Natural killer cell (primary cell): Measurements from ENCODE around the gene CLNK. TPM values are rescaled to one million over a fixed set of nuclear protein-coding genes. Genes with fewer than 3 reads are reported as not detected.

Experiments
- ATAC-seq, 3 donors: fragments of 150-1000 bp in 2 of 3; fragments of 200-7000 bp in 1 of 3; cut with Tn5 transposase; 1 replicate in 1 of 3; 2 replicates in 2 of 3; pipeline ENCODE4 v1.10.0; 2021; ENCODE audit warnings: mild to moderate bottlenecking in 2 of 3, moderate library complexity in 2 of 3
- DNase-seq, 2 donors: peaks; one replicate each; pipeline versions ENCODE4 v3.0.0 to v3.0.0-alpha.2; 2013 to 2021; ENCODE audit warnings: mixed read lengths in 1 of 2
- H3K27ac ChIP-seq: one replicate; pipeline ENCODE4 v1.5.1; 2013; ENCODE audit warnings: mild to moderate bottlenecking, low read length
- H3K27me3 ChIP-seq: one replicate; pipeline ENCODE4 v1.6.1; 2013; ENCODE audit warnings: low read length; ENCODE audit not compliant: control insufficient read depth, insufficient read depth
- H3K36me3 ChIP-seq: one replicate; pipeline ENCODE4 v1.6.1; 2013; ENCODE audit warnings: low read length; ENCODE audit not compliant: control insufficient read depth, insufficient read depth
- H3K4me1 ChIP-seq: one replicate; pipeline ENCODE4 v1.6.1; 2013; ENCODE audit warnings: low read length; ENCODE audit not compliant: control insufficient read depth, insufficient read depth
- H3K4me3 ChIP-seq: one replicate; pipeline ENCODE4 v1.5.1; 2013; ENCODE audit warnings: low read length
- H3K9me3 ChIP-seq: one replicate; pipeline ENCODE4 v1.6.1; 2013; ENCODE audit warnings: low read length; ENCODE audit not compliant: control insufficient read depth, insufficient read depth
- H3K27ac Mint-ChIP-seq, 2 donors: one replicate each; pipeline ENCODE4 v1.8.0; 2022; ENCODE audit warnings: mild to moderate bottlenecking in 2 of 2, mixed read lengths in 2 of 2, moderate library complexity in 1 of 2
- H3K27me3 Mint-ChIP-seq, 2 donors: one replicate each; pipeline ENCODE4 v1.8.0; 2022; ENCODE audit warnings: low read depth in 2 of 2, mixed read lengths in 2 of 2
- H3K36me3 Mint-ChIP-seq: one replicate; pipeline ENCODE4 v1.8.0; 2022; ENCODE audit warnings: mixed read lengths
- H3K4me1 Mint-ChIP-seq, 2 donors: one replicate each; pipeline ENCODE4 v1.8.0; 2022; ENCODE audit warnings: mixed read lengths in 2 of 2
- H3K4me3 Mint-ChIP-seq: one replicate; pipeline ENCODE4 v1.8.0; 2022; ENCODE audit warnings: mild to moderate bottlenecking, moderate library complexity, mixed read lengths
- H3K9me3 Mint-ChIP-seq, 2 donors: one replicate each; pipeline ENCODE4 v1.8.0; 2022; ENCODE audit warnings: mixed read lengths in 2 of 2
- CTCF ChIP-seq: fragments of 200-600 bp; IDR thresholded peaks from one replicate; pipeline ENCODE4 v1.8.0; 2022; ENCODE audit warnings: antibody characterized with exemption
- WGBS: methylation state at CpG from one replicate; pipeline ENCODE4 v1.1.7; 2013; ENCODE audit warnings: missing lambda C conversion rate; ENCODE audit not compliant: insufficient coverage; 5-methylcytosine and 5-hydroxymethylcytosine counted together
- intact Hi-C: fragments of 100-400 bp; cut with micrococcal nuclease; formaldehyde crosslinking; loops from one replicate; pipeline ENCODE4 v1.14.2; 2022
- total RNA-seq, 4 donors: library from RNA; stranded (reverse); fragments of 120-200 nt in 1 of 4; gene quantifications; one replicate each; pipeline versions ENCODE4 v1.2.3 to v1.2.4, GENCODE V29; 2013 to 2022

Gene CLNK
- total RNA-seq, 3 donors from 2014 or later (not counting 1 experiment from before 2014, with no cell fraction given) = 1.00 to 1.1 (median 1.0) TPM

DNA sequence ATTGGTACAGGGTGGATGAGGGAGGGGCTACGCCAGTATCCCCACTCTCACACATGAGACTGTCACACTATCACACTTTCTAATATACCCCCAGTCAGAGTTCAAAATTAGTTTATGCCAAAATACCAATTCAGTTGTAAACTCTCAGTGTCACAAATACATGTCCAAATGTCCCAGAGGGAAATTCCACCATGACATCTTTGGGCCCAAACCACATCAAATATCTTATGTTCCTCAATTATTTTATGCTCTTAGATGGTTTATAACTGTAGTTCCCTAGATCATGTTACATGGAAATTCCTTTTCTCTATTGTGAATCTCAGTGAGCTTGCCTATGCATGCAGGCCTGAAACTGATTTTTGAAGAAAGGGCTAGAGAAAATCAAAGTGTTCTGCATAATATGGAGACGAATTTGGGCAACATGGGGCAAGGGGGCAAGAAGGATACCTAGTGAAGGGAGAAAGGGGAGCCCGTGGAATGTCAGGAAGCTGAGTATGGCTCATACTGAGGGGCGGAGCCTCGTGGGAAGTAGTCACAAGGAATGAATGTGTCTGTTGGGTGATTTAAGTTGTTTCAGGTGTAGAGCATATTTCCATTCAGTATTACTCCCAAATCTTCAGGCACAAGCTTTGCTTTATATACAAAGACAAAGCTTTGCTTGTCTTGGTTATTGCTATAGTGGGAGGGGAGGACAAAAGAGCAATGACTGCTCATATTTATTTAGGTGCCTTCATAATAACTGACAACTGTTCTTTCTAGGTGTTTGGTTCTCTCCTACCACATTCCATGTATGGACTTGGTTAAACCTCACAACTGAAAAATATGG lies 40.8 kb downstream of the CLNK start:
- DNase-seq (no peak), ATAC-seq (no peak)
- WGBS = 85% methylated on average over 3 of the region's 5 CpGs
- no peaks in the 10 kb centered on the region for H3K9me3 ChIP-seq
- H3K4me1 ChIP-seq = peaks cover 5% of the 10 kb centered on the region
- no peaks in the 10 kb centered on the region for H3K36me3 ChIP-seq
- no peak overlapping the region for H3K27ac ChIP-seq
- Mint-ChIP-seq H3K36me3 (no peaks in the 10 kb centered on the region), H3K27me3 (no peaks in the 10 kb centered on the region), H3K27ac (no peak overlapping the region), H3K4me3 (no peak overlapping the region), H3K9me3 (no peaks in the 10 kb centered on the region), H3K4me1 (peaks cover 0 to 9% of the 10 kb centered on the region in 2 donors)
- H3K4me3 ChIP-seq = no peak overlapping the region
- intact Hi-C loops = no loop called here
- no peaks in the 10 kb centered on the region for H3K27me3 ChIP-seq
- TF ChIP-seq CTCF = no peak

- no peak overlapping the region for H3K4me3 ChIP-seq
- no peaks in the 10 kb centered on the region for H3K36me3 ChIP-seq
- ATAC-seq (peak in 2 of 3 donors; percentile 18 to 59), DNase-seq (peak in 1 of 2 donors; percentile 22)
- intact Hi-C loops = no loop called here
- H3K27me3 ChIP-seq = no peaks in the 10 kb centered on the region
- H3K9me3 ChIP-seq = no peaks in the 10 kb centered on the region
- no peaks in the 10 kb centered on the region for H3K9me3 Mint-ChIP-seq
- TF ChIP-seq CTCF = no peak
- peaks cover 0 to 9% of the 10 kb centered on the region in 2 donors for H3K4me1 Mint-ChIP-seq
- H3K36me3 Mint-ChIP-seq = no peaks in the 10 kb centered on the region
- WGBS = 20% methylated on average over 5 of the region's 5 CpGs
- H3K27ac Mint-ChIP-seq = no peak overlapping the region
- H3K4me1 ChIP-seq = peaks cover 5% of the 10 kb centered on the region
- no peaks in the 10 kb centered on the region for H3K27me3 Mint-ChIP-seq
- no peak overlapping the region for H3K27ac ChIP-seq
- no peak overlapping the region for H3K4me3 Mint-ChIP-seq
Observed at GRCh38 chr4:10640561-10641201, 43.9 kb downstream of the CLNK start.

GRCh38 chr4:10639664-10640063 lies 44.9 kb downstream of the CLNK start:
- no peaks in the 10 kb centered on the region for H3K27me3 Mint-ChIP-seq
- peaks cover 5% of the 10 kb centered on the region for H3K4me1 ChIP-seq
- H3K27ac Mint-ChIP-seq = no peak overlapping the region
- no peaks in the 10 kb centered on the region for H3K36me3 Mint-ChIP-seq
- no peak for DNase-seq
- no peaks in the 10 kb centered on the region for H3K36me3 ChIP-seq
- TF ChIP-seq CTCF = no peak
- H3K9me3 Mint-ChIP-seq = no peaks in the 10 kb centered on the region
- no peaks in the 10 kb centered on the region for H3K9me3 ChIP-seq
- intact Hi-C loops = no loop called here
- H3K4me1 Mint-ChIP-seq = peaks cover 0 to 9% of the 10 kb centered on the region in 2 donors
- no peaks in the 10 kb centered on the region for H3K27me3 ChIP-seq
- no peak overlapping the region for H3K4me3 Mint-ChIP-seq
- 93% methylated on average over 2 of the region's 2 CpGs for WGBS
- ATAC-seq = no peak
- H3K4me3 ChIP-seq = no peak overlapping the region
- H3K27ac ChIP-seq = no peak overlapping the region
